GM12874 (cell line): ENCODE results near the gene SSBP2.

ENCODE experiments used
- CTCF ChIP-seq: IDR thresholded peaks from 2 replicates; pipeline ENCODE4 v1.5.1; 2011; ENCODE audit warnings: low read depth, mild to moderate bottlenecking, control low read depth, low read length, moderate library complexity; ENCODE audit not compliant: insufficient read depth

Gene SSBP2

GRCh38 chr5:81604193-81604592 lies 146.7 kb downstream of the SSBP2 start:
- no peak for TF ChIP-seq CTCF

- TF ChIP-seq CTCF, result no peak
Observed at GRCh38 chr5:81601919-81602318, 149.0 kb downstream of the SSBP2 start.

- no peak for TF ChIP-seq CTCF
Observed at GRCh38 chr5:81590498-81591384, 160.2 kb downstream of the SSBP2 start.

- no peak for TF ChIP-seq CTCF
Observed at GRCh38 chr5:81579262-81579924, 171.5 kb downstream of the SSBP2 start.

- no peak for TF ChIP-seq CTCF
Observed at GRCh38 chr5:81577091-81577490, 173.8 kb downstream of the SSBP2 start.

- no peak for TF ChIP-seq CTCF
Observed at GRCh38 chr5:81575924-81576323, 175.0 kb downstream of the SSBP2 start.

GRCh38 chr5:81572201-81572600 lies 178.7 kb downstream of the SSBP2 start:
- TF ChIP-seq CTCF, result no peak
